ENCODE data around the gene PRPF39. TPM values are rescaled to one million over a fixed set of nuclear protein-coding genes. Genes with fewer than 3 reads are reported as not detected.
"Not testable (repeated sequence)": the region's sequence is repeated elsewhere in the genome, so short reads cannot be mapped to it uniquely, and the experiment has no call there.

Gene PRPF39
- polyA plus RNA-seq, 4 donors, result 12.1 to 59.9 (median 32.0) TPM

- H3K9me3 ChIP-seq (ENCODE audit: control insufficient read depth in 2 of 2, insufficient read depth in 1 of 2, low read depth in 1 of 2, low read length in 1 of 2), result no peaks in the 10 kb centered on the region
- peaks cover 0 to 5% (median 3%) of the 10 kb centered on the region in 3 donors for H3K4me1 ChIP-seq (ENCODE audit: control insufficient read depth in 3 of 3, insufficient read depth in 2 of 3, low read depth in 1 of 3, low read length in 2 of 3)
- DNase-seq (peak; percentile 98 to 100), FAIRE-seq (peak; percentile 73)
- peak within 1 kb of the TSS; percentile 68 to 91 (median 88) for H3K27ac ChIP-seq (ENCODE audit: low read depth in 1 of 3, low read length in 2 of 3)
- H3K27me3 ChIP-seq (ENCODE audit: control insufficient read depth in 3 of 3, insufficient read depth in 3 of 3, low read length in 3 of 3), result no peaks in the 10 kb centered on the region
- H3K36me3 ChIP-seq (ENCODE audit: control insufficient read depth in 3 of 3, insufficient read depth in 2 of 3, low read depth in 1 of 3, low read length in 3 of 3), result no peaks in the 10 kb centered on the region
- 0 to 1% (median 0%) methylated on average over 48 to 53 of the region's 53 CpGs for WGBS, 3 donors
- H3K4me3 ChIP-seq (ENCODE audit: low read depth in 1 of 3, low read length in 3 of 3), result peak within 1 kb of the TSS; percentile 73 to 78 (median 75)
Measured at GRCh38 chr14:45134051-45134958, 50.4 kb downstream of the PRPF39 start, which contains the start of gene FKBP3. TSS of gene FKBP3 (minus strand) at chr14:45134481. CDS start at chr14:45134456, 25 bp downstream.

- peak overlapping the region in 2 of 3 donors; percentile 52 to 78 for H3K4me3 ChIP-seq (ENCODE audit: low read depth in 1 of 3, low read length in 3 of 3)
- H3K27ac ChIP-seq (ENCODE audit: low read depth in 1 of 3, low read length in 2 of 3), result peak overlapping the region; percentile 68 to 88 (median 70)
- no peaks in the 10 kb centered on the region for H3K9me3 ChIP-seq (ENCODE audit: control insufficient read depth in 2 of 2, insufficient read depth in 1 of 2, low read depth in 1 of 2, low read length in 1 of 2)
- DNase-seq (no peak), FAIRE-seq (no peak)
- peaks cover 0 to 5% (median 3%) of the 10 kb centered on the region in 3 donors for H3K4me1 ChIP-seq (ENCODE audit: control insufficient read depth in 3 of 3, insufficient read depth in 2 of 3, low read depth in 1 of 3, low read length in 2 of 3)
- WGBS, 3 donors, result 0 to 1% (median 0%) methylated on average over 7 of the region's 7 CpGs
- H3K36me3 ChIP-seq (ENCODE audit: control insufficient read depth in 3 of 3, insufficient read depth in 2 of 3, low read depth in 1 of 3, low read length in 3 of 3), result no peaks in the 10 kb centered on the region
- H3K27me3 ChIP-seq (ENCODE audit: control insufficient read depth in 3 of 3, insufficient read depth in 3 of 3, low read length in 3 of 3), result no peaks in the 10 kb centered on the region
Measured at GRCh38 chr14:45135156-45135555, 51.2 kb downstream of the PRPF39 start.

GRCh38 chr14:45135659-45136395, 51.9 kb downstream of the PRPF39 start, which contains the start of gene FANCM:
TSS of gene FANCM (plus strand) at chr14:45135930. CDS start at chr14:45136032, 102 bp downstream.
- peaks cover 0 to 2% (median 0%) of the 10 kb centered on the region in 3 donors for H3K36me3 ChIP-seq (ENCODE audit: control insufficient read depth in 3 of 3, insufficient read depth in 2 of 3, low read depth in 1 of 3, low read length in 3 of 3)
- no peaks in the 10 kb centered on the region for H3K27me3 ChIP-seq (ENCODE audit: control insufficient read depth in 3 of 3, insufficient read depth in 3 of 3, low read length in 3 of 3)
- peak within 1 kb of the TSS; percentile 61 to 78 (median 62) for H3K4me3 ChIP-seq (ENCODE audit: low read depth in 1 of 3, low read length in 3 of 3)
- peaks cover 0 to 5% (median 3%) of the 10 kb centered on the region in 3 donors for H3K4me1 ChIP-seq (ENCODE audit: control insufficient read depth in 3 of 3, insufficient read depth in 2 of 3, low read depth in 1 of 3, low read length in 2 of 3)
- 0% methylated on average over 48 of the region's 48 CpGs for WGBS, 3 donors
- DNase-seq (peak; percentile 97 to 98), FAIRE-seq (peak; percentile 67)
- peak within 1 kb of the TSS; percentile 68 to 88 (median 79) for H3K27ac ChIP-seq (ENCODE audit: low read depth in 1 of 3, low read length in 2 of 3)
- H3K9me3 ChIP-seq (ENCODE audit: control insufficient read depth in 2 of 2, insufficient read depth in 1 of 2, low read depth in 1 of 2, low read length in 1 of 2), result no peaks in the 10 kb centered on the region

GRCh38 chr14:45136399-45136798, 52.5 kb downstream of the PRPF39 start:
- no peak for DNase-seq

GRCh38 chr14:45140661-45141187, 56.8 kb downstream of the PRPF39 start:
- 99 to 100% (median 99%) methylated on average over 6 of the region's 6 CpGs for WGBS, 3 donors
- Histone ChIP-seq H3K36me3 (ENCODE audit: control insufficient read depth in 3 of 3, insufficient read depth in 2 of 3, low read depth in 1 of 3, low read length in 3 of 3) (peaks cover 0 to 8% (median 0%) of the 10 kb centered on the region in 3 donors), H3K9me3 (ENCODE audit: control insufficient read depth in 2 of 2, insufficient read depth in 1 of 2, low read depth in 1 of 2, low read length in 1 of 2) (no peaks in the 10 kb centered on the region), H3K4me3 (ENCODE audit: low read depth in 1 of 3, low read length in 3 of 3) (no peak overlapping the region), H3K27ac (ENCODE audit: low read depth in 1 of 3, low read length in 2 of 3) (no peak overlapping the region), H3K27me3 (ENCODE audit: control insufficient read depth in 3 of 3, insufficient read depth in 3 of 3, low read length in 3 of 3) (no peaks in the 10 kb centered on the region), H3K4me1 (ENCODE audit: control insufficient read depth in 3 of 3, insufficient read depth in 2 of 3, low read depth in 1 of 3, low read length in 2 of 3) (peaks cover 0 to 5% (median 3%) of the 10 kb centered on the region in 3 donors)
- FAIRE-seq (no peak), DNase-seq (no peak)

More at GRCh38 chr14:45136399-45136798, 52.5 kb downstream of the PRPF39 start:
- Histone ChIP-seq H3K4me1 (ENCODE audit: control insufficient read depth in 3 of 3, insufficient read depth in 2 of 3, low read depth in 1 of 3, low read length in 2 of 3) (peaks cover 0 to 5% (median 3%) of the 10 kb centered on the region in 3 donors), H3K27me3 (ENCODE audit: control insufficient read depth in 3 of 3, insufficient read depth in 3 of 3, low read length in 3 of 3) (no peaks in the 10 kb centered on the region), H3K27ac (ENCODE audit: low read depth in 1 of 3, low read length in 2 of 3) (peak overlapping the region in 1 of 3 donors; percentile 7), H3K4me3 (ENCODE audit: low read depth in 1 of 3, low read length in 3 of 3) (peak overlapping the region; percentile 61 to 78 (median 62)), H3K9me3 (ENCODE audit: control insufficient read depth in 2 of 2, insufficient read depth in 1 of 2, low read depth in 1 of 2, low read length in 1 of 2) (no peaks in the 10 kb centered on the region), H3K36me3 (ENCODE audit: control insufficient read depth in 3 of 3, insufficient read depth in 2 of 3, low read depth in 1 of 3, low read length in 3 of 3) (peaks cover 0 to 3% (median 0%) of the 10 kb centered on the region in 3 donors)
- 1 to 2% (median 2%) methylated on average over 7 of the region's 7 CpGs for WGBS, 3 donors
- FAIRE-seq, result no peak

GRCh38 chr14:45142083-45142482, 58.2 kb downstream of the PRPF39 start:
- WGBS, 3 donors, result 86 to 98% (median 92%) methylated on average over 6 to 8 of the region's 8 CpGs
- not testable (repeated sequence) for H3K9me3 ChIP-seq (ENCODE audit: control insufficient read depth in 2 of 2, insufficient read depth in 1 of 2, low read depth in 1 of 2, low read length in 1 of 2); DNase-seq; H3K4me3 ChIP-seq (ENCODE audit: low read depth in 1 of 3, low read length in 3 of 3); FAIRE-seq; H3K27me3 ChIP-seq (ENCODE audit: control insufficient read depth in 3 of 3, insufficient read depth in 3 of 3, low read length in 3 of 3); H3K27ac ChIP-seq (ENCODE audit: low read depth in 1 of 3, low read length in 2 of 3); H3K36me3 ChIP-seq (ENCODE audit: control insufficient read depth in 3 of 3, insufficient read depth in 2 of 3, low read depth in 1 of 3, low read length in 3 of 3); H3K4me1 ChIP-seq (ENCODE audit: control insufficient read depth in 3 of 3, insufficient read depth in 2 of 3, low read depth in 1 of 3, low read length in 2 of 3)

- H3K9me3 ChIP-seq (ENCODE audit: control insufficient read depth in 2 of 2, insufficient read depth in 1 of 2, low read depth in 1 of 2, low read length in 1 of 2), result no peaks in the 10 kb centered on the region
- no peak overlapping the region for H3K27ac ChIP-seq (ENCODE audit: low read depth in 1 of 3, low read length in 2 of 3)
- no peaks in the 10 kb centered on the region for H3K27me3 ChIP-seq (ENCODE audit: control insufficient read depth in 3 of 3, insufficient read depth in 3 of 3, low read length in 3 of 3)
- no peak overlapping the region for H3K4me3 ChIP-seq (ENCODE audit: low read depth in 1 of 3, low read length in 3 of 3)
- no peak for DNase-seq
- no peak for FAIRE-seq
- H3K36me3 ChIP-seq (ENCODE audit: control insufficient read depth in 3 of 3, insufficient read depth in 2 of 3, low read depth in 1 of 3, low read length in 3 of 3), result peaks cover 0 to 8% (median 0%) of the 10 kb centered on the region in 3 donors
- no peaks in the 10 kb centered on the region for H3K4me1 ChIP-seq (ENCODE audit: control insufficient read depth in 3 of 3, insufficient read depth in 2 of 3, low read depth in 1 of 3, low read length in 2 of 3)
Measured at GRCh38 chr14:45144658-45145057, 60.7 kb downstream of the PRPF39 start.

GRCh38 chr14:45145214-45145613, 61.3 kb downstream of the PRPF39 start:
- Histone ChIP-seq H3K4me1 (ENCODE audit: control insufficient read depth in 3 of 3, insufficient read depth in 2 of 3, low read depth in 1 of 3, low read length in 2 of 3) (no peaks in the 10 kb centered on the region), H3K27me3 (ENCODE audit: control insufficient read depth in 3 of 3, insufficient read depth in 3 of 3, low read length in 3 of 3) (no peaks in the 10 kb centered on the region), H3K4me3 (ENCODE audit: low read depth in 1 of 3, low read length in 3 of 3) (no peak overlapping the region), H3K27ac (ENCODE audit: low read depth in 1 of 3, low read length in 2 of 3) (no peak overlapping the region), H3K36me3 (ENCODE audit: control insufficient read depth in 3 of 3, insufficient read depth in 2 of 3, low read depth in 1 of 3, low read length in 3 of 3) (peaks cover 0 to 8% (median 0%) of the 10 kb centered on the region in 3 donors), H3K9me3 (ENCODE audit: control insufficient read depth in 2 of 2, insufficient read depth in 1 of 2, low read depth in 1 of 2, low read length in 1 of 2) (no peaks in the 10 kb centered on the region)
- DNase-seq, result no peak
- WGBS, 3 donors, result 76 to 96% (median 86%) methylated on average over 3 of the region's 3 CpGs
- FAIRE-seq, result no peak
